Measurements from ENCODE around the gene C17orf67. TPM values are rescaled to one million over a fixed set of nuclear protein-coding genes. Genes with fewer than 3 reads are reported as not detected.

Gene C17orf67
- total and polyA plus RNA-seq, 9 of the 15 experiments (the other 6 are each of a cell fraction or from before 2014, with no cell fraction given) = 0.07 to 1.7 (median 0.59) TPM

- TF ChIP-seq ZNF280A (IDR thresholded peaks at IDR 0.05; ENCODE audit: low read depth, partially characterized antibody) (no peak), ZNF239 (CRISPR knock-in tag; IDR thresholded peaks at IDR 0.05) (no peak)
Observed at GRCh38 chr17:56808503-56808902, 25.2 kb downstream of the C17orf67 start (continued).

- H4K20me1 ChIP-seq (replicated peaks; ENCODE audit: control insufficient read depth, insufficient read depth, low read length) = no peaks in the 10 kb centered on the region
- H3K4me3 ChIP-seq = no peak overlapping the region
- in situ Hi-C loops (cut with MboI) = no loop called here
- no peak overlapping the region for H3K4me2 ChIP-seq (ENCODE audit: insufficient read depth, low read length)
- DNase-seq (ENCODE audit: extremely low read depth in 1 of 4, low spot score in 3 of 4) (no peak), FAIRE-seq (no peak), ATAC-seq (no peak)
- H3K79me2 ChIP-seq (ENCODE audit: control insufficient read depth, insufficient read depth, low read length) = no peaks in the 10 kb centered on the region
- H3K27me3 ChIP-seq (ENCODE audit: control insufficient read depth in 2 of 2, insufficient read depth in 2 of 2, low read length in 2 of 2) = peaks cover 14 to 16% of the 10 kb centered on the region in 2 experiments
- H3K4me1 ChIP-seq (replicated peaks in 1 of 2; ENCODE audit: control insufficient read depth in 2 of 2, insufficient read depth in 2 of 2, low read length in 2 of 2) = no peaks in the 10 kb centered on the region; a peak in 1 of 5 replicates
- CTCF ChIA-PET (ENCODE audit: low intra/inter-chr PET ratio) = no interaction called here
- H3K36me3 ChIP-seq (ENCODE audit: control insufficient read depth, insufficient read depth, low read length) = no peaks in the 10 kb centered on the region
- TF ChIP-seq ZNF3 (CRISPR knock-in tag; IDR thresholded peaks at IDR 0.05) (no peak), BCL6 (CRISPR knock-in tag; IDR thresholded peaks at IDR 0.05) (no peak), LEF1 (IDR thresholded peaks at IDR 0.05) (no peak), STAT5B (CRISPR knock-in tag; IDR thresholded peaks at IDR 0.05) (no peak), ADNP (tag; IDR thresholded peaks at IDR 0.05) (no peak), MEF2D (tag; conservative IDR thresholded peaks at IDR 0.05; ENCODE audit: low read depth) (no peak), MYNN (IDR thresholded peaks at IDR 0.05) (no peak), MYNN (CRISPR knock-in tag; IDR thresholded peaks at IDR 0.05) (no peak), ARID4B (CRISPR knock-in tag; IDR thresholded peaks at IDR 0.05) (no peak), KLF13 (tag; IDR thresholded peaks at IDR 0.05; ENCODE audit: borderline replicate concordance, low read depth) (no peak), POLR2H (tag; IDR thresholded peaks at IDR 0.05; ENCODE audit: low read depth) (no peak)
- POLR2A ChIA-PET = interaction anchor here (0.6 kb wide), 1 partner anchor 591 kb away, joined by 3 read pairs; no protein-coding TSS in a partner anchor
- intact Hi-C loops (cut with micrococcal nuclease) = no loop called here
- no TSS peak for BruUV-seq (replicated peaks)
- H3K9me3 ChIP-seq (replicated peaks; ENCODE audit: control insufficient read depth, insufficient read depth, low read depth, low read length) = no peaks in the 10 kb centered on the region
- WGBS (ENCODE audit: insufficient coverage, low coverage, missing lambda C conversion rate) = 12% methylated on average over 3 of the region's 3 CpGs
- no peak overlapping the region for H3K27ac ChIP-seq (ENCODE audit: extremely low read depth, low read depth, low read length)
- H3K9ac ChIP-seq (ENCODE audit: insufficient read depth in 1 of 2, low read depth in 2 of 2, low read length in 2 of 2) = no peak overlapping the region
- H2AFZ ChIP-seq (ENCODE audit: low read depth, low read length) = no peak overlapping the region
- no peaks in the 10 kb centered on the region for H3K9me1 ChIP-seq (ENCODE audit: control insufficient read depth, insufficient read depth, low read length)
Observed at GRCh38 chr17:56807723-56808122, 26.0 kb downstream of the C17orf67 start.

Data from K562 (cell line).